Measurements from ENCODE around the gene FAM163B. TPM values are rescaled to one million over a fixed set of nuclear protein-coding genes. Genes with fewer than 3 reads are reported as not detected.

FAM163B gene
- total and polyA plus RNA-seq, 10 donors, result 0.11 to 1.0 (median 0.52) TPM; not detected in 7

GRCh38 chr9:133603135-133603927, 5.9 kb downstream of the FAM163B start:
- TF ChIP-seq POLR2A (IDR thresholded peaks at IDR 0.05) (no peak), POLR2AphosphoS5 (IDR thresholded peaks at IDR 0.05) (no peak), CTCF (IDR thresholded peaks at IDR 0.05 in 8 of 11, conservative IDR thresholded peaks at IDR 0.05 in 3 of 11) (no peak)
- no peak overlapping the region for H3K4me3 ChIP-seq
- WGBS, 5 donors, result 36 to 47% (median 40%) methylated on average over 14 of the region's 14 CpGs
- H3K9me3 ChIP-seq, result peaks cover 0 to 10% (median 7%) of the 10 kb centered on the region in 8 donors
- no peaks in the 10 kb centered on the region for H3K36me3 ChIP-seq
- no peak overlapping the region for H3K27ac ChIP-seq
- no peak for DNase-seq
- intact Hi-C loops (cut with DNase I; ENCODE audit: low total_unique reads), result no loop called here
- H3K4me1 ChIP-seq, result peaks cover 0 to 6% (median 0%) of the 10 kb centered on the region in 6 donors
- H3K27me3 ChIP-seq (replicated peaks in 1 of 7), result peaks cover 0 to 77% (median 24%) of the 10 kb centered on the region in 7 donors

DNA sequence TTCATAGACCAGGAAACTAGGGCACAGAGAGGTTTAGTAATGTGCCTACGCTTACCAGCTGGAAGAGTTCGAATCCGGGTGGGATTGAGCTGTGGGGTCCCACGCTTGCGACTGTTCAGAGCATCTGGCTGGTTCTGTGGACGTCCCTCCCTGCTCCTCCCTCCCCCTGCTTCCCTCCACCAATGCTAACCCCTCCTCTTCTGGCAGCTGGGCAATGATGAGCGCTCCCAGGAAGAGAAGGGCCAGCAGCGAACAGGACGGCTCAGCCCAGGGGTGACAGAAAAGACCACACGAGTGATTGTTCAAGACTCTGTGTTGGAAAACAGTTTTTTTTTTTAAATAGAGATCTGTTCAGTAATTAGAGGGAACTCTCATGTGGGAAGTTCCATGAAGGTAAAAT, 6.9 kb downstream of the FAM163B start:
- Histone ChIP-seq H3K27me3 (replicated peaks in 1 of 7) (peaks cover 0 to 66% (median 14%) of the 10 kb centered on the region in 7 donors), H3K4me1 (peaks cover 0 to 6% (median 0%) of the 10 kb centered on the region in 6 donors), H3K27ac (no peak overlapping the region), H3K4me3 (no peak overlapping the region), H3K36me3 (no peaks in the 10 kb centered on the region), H3K9me3 (peaks cover 0 to 21% (median 17%) of the 10 kb centered on the region in 8 donors)
- TF ChIP-seq POLR2AphosphoS5 (IDR thresholded peaks at IDR 0.05) (no peak), CTCF (IDR thresholded peaks at IDR 0.05 in 8 of 11, conservative IDR thresholded peaks at IDR 0.05 in 3 of 11) (no peak), POLR2A (IDR thresholded peaks at IDR 0.05) (no peak)
- DNase-seq, result no peak
- intact Hi-C loops (cut with DNase I; ENCODE audit: low total_unique reads), result no loop called here
- WGBS, 5 donors, result 74 to 81% (median 77%) methylated on average over 9 to 10 of the region's 10 CpGs

- intact Hi-C loops (cut with DNase I; ENCODE audit: low total_unique reads), result no loop called here
- Histone ChIP-seq H3K4me1 (peaks cover 0 to 6% (median 0%) of the 10 kb centered on the region in 6 donors), H3K4me3 (no peak overlapping the region), H3K36me3 (no peaks in the 10 kb centered on the region), H3K27me3 (replicated peaks in 1 of 7) (peaks cover 0 to 61% (median 14%) of the 10 kb centered on the region in 7 donors), H3K27ac (no peak overlapping the region), H3K9me3 (peaks cover 0 to 26% (median 22%) of the 10 kb centered on the region in 8 donors)
- TF ChIP-seq CTCF (IDR thresholded peaks at IDR 0.05 in 8 of 11, conservative IDR thresholded peaks at IDR 0.05 in 3 of 11) (no peak), POLR2A (IDR thresholded peaks at IDR 0.05) (no peak), POLR2AphosphoS5 (IDR thresholded peaks at IDR 0.05) (no peak)
- DNase-seq, result no peak
- WGBS, 5 donors, result 72 to 91% (median 88%) methylated on average over 5 to 10 of the region's 10 CpGs
These were observed 7.4 kb downstream of the FAM163B start for GRCh38 chr9:133601746-133602145.

DNA sequence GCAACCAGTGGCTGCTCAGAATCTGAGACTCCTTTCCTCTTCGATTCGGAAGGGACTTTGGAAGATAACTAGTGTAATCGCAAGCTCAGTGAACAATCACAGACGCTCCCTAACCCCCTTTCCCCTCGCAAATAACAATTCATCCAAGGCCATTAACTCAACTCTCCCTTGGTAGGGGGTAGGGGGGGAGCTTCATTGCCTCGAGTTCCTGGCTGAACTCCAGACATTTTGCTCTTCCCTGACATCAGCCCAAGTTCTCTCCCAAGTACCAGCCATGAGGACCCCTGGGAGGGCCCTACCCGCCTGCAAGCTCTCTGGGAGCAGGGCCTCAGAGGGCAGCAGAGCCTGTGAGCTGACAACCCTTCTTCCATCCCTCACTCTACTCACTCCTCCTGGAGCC, 8.4 kb downstream of the FAM163B start:
- Histone ChIP-seq H3K4me3 (no peak overlapping the region), H3K9me3 (peaks cover 0 to 35% (median 31%) of the 10 kb centered on the region in 8 donors), H3K36me3 (no peaks in the 10 kb centered on the region), H3K27ac (no peak overlapping the region), H3K4me1 (peaks cover 0 to 6% (median 0%) of the 10 kb centered on the region in 6 donors), H3K27me3 (replicated peaks in 1 of 7) (peaks cover 0 to 53% (median 7%) of the 10 kb centered on the region in 7 donors)
- no peak for DNase-seq
- 61 to 81% (median 78%) methylated on average over 7 of the region's 7 CpGs for WGBS, 5 donors
- intact Hi-C loops (cut with DNase I; ENCODE audit: low total_unique reads), result no loop called here
- TF ChIP-seq POLR2AphosphoS5 (IDR thresholded peaks at IDR 0.05) (no peak), POLR2A (IDR thresholded peaks at IDR 0.05) (no peak), CTCF (IDR thresholded peaks at IDR 0.05 in 8 of 11, conservative IDR thresholded peaks at IDR 0.05 in 3 of 11) (no peak)
